ENCODE data around the gene ABHD17B. TPM values are rescaled to one million over a fixed set of nuclear protein-coding genes. Genes with fewer than 3 reads are reported as not detected.
"Not testable (repeated sequence)": the region's sequence is repeated elsewhere in the genome, so short reads cannot be mapped to it uniquely, and the experiment has no call there.

Gene ABHD17B
- total RNA-seq, result 10 to 100 TPM; 21.2 to 24.7 (median 22.2) TPM

GRCh38 chr9:71911061-71911907 lies at the start of gene ABHD17B, which contains the start of gene C9orf85:
Gene ABHD17B, minus strand, starts transcription at chr9:71911193. Its CDS starts 36,113 bp downstream, at chr9:71875080.
Gene C9orf85, plus strand, starts transcription at chr9:71911639. Its CDS starts 96 bp downstream, at chr9:71911735.
- H3K4me1 ChIP-seq, result peaks cover 10 to 71% (median 18%) of the 10 kb centered on the region in 3 donors
- H3K9me3 ChIP-seq, result no peaks in the 10 kb centered on the region
- 0 to 3% methylated on average over 15 to 18 of the region's 45 CpGs for WGBS, 2 donors
- peaks cover 0 to 3% (median 0%) of the 10 kb centered on the region in 3 donors for H3K36me3 ChIP-seq
- H3K27me3 ChIP-seq, result no peaks in the 10 kb centered on the region
- H3K4me3 ChIP-seq, result peak within 1 kb of the TSS; percentile 72 to 97 (median 88)
- peak within 1 kb of the TSS; percentile 90 to 97 (median 95) for H3K27ac ChIP-seq
- peak; percentile 97 for DNase-seq
- intact Hi-C loops (cut with DNase I), result no loop called here
- TF ChIP-seq CTCF (IDR thresholded peaks at IDR 0.05) (no peak), POLR2A (IDR thresholded peaks at IDR 0.05) (peak in 3 of 4 donors; percentile 89 to 98 (median 94))

DNA sequence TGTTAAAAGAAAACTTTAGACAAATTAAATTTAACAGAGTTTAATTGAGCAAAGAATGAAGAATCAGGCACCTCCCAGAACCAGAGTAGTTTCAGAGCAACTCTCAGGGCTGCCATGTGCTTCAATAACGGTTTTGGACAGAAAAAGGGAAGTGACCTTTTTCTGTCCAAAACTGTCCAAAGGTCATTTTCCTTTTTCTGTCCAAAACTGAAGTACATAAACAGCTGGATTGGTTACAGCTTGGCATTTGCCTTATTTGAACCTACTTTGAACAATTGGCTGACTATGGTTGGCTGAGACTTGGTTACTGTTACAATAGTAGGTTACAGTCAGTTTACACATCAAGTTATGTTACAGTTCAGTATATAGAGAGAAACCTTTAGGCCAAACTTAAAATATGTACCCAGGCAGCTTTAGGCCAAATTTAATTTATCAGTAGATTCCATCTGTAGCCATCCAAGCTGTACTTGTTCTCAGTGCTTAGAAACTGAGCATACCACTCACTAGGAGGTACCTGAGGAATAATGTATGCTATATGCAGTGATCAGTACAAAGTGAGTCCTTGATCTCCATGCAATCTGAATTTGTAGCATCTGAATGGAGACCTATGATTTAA lies 44.4 kb upstream of the ABHD17B start:
- H3K27ac ChIP-seq, result no peak overlapping the region
- no peak overlapping the region for H3K4me3 ChIP-seq
- H3K9me3 ChIP-seq, result no peaks in the 10 kb centered on the region
- no peaks in the 10 kb centered on the region for H3K27me3 ChIP-seq
- peaks cover 0 to 8% (median 0%) of the 10 kb centered on the region in 3 donors for H3K36me3 ChIP-seq
- H3K4me1 ChIP-seq, result peaks cover 0 to 4% (median 0%) of the 10 kb centered on the region in 3 donors
- no peak for TF ChIP-seq POLR2A (IDR thresholded peaks at IDR 0.05)
- no peak for TF ChIP-seq CTCF (IDR thresholded peaks at IDR 0.05)
- no peak for DNase-seq
- WGBS, 2 donors, result 55 to 68% methylated on average over 1 of the region's 1 CpG
- intact Hi-C loops (cut with DNase I), result no loop called here

DNA sequence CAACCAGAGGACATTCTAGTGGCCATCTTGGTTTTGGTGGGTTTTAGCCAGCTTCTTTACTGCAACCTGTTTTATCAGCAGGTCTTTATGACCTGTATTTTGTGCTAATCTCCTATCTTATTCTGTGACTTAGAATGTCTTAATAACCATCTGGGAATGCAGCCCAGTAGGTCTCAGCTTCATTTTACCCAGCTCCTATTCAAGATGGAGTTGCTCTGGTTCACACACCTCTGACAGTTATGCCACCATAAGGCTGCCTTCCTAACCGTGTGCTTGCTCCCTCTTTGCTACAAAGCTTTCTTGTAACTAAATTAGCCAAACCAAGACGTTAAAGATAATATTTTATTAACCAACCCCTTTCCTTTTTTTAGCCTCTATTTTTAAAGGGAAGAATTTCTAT lies 43.7 kb upstream of the ABHD17B start:
- peaks cover 0 to 11% (median 0%) of the 10 kb centered on the region in 3 donors for H3K4me1 ChIP-seq
- H3K27me3 ChIP-seq; H3K36me3 ChIP-seq; DNase-seq; H3K9me3 ChIP-seq; H3K27ac ChIP-seq; intact Hi-C loops (cut with DNase I); H3K4me3 ChIP-seq: not testable (repeated sequence)
- WGBS, 2 donors, result 81 to 92% methylated on average over 2 of the region's 2 CpGs

- Histone ChIP-seq H3K36me3 (peaks cover 0 to 7% (median 0%) of the 10 kb centered on the region in 3 donors), H3K27ac (peak overlapping the region; percentile 35 to 84 (median 75)), H3K27me3 (no peaks in the 10 kb centered on the region), H3K4me3 (no peak overlapping the region), H3K9me3 (no peaks in the 10 kb centered on the region), H3K4me1 (peaks cover 4 to 70% (median 4%) of the 10 kb centered on the region in 3 donors)
- no peak for DNase-seq
- intact Hi-C loops (cut with DNase I), result no loop called here
- TF ChIP-seq POLR2A (IDR thresholded peaks at IDR 0.05), result no peak
- no peak for TF ChIP-seq CTCF (IDR thresholded peaks at IDR 0.05)
- 26% methylated on average over 2 of the region's 2 CpGs for WGBS, 2 donors
Measured at GRCh38 chr9:71944754-71945375, 33.9 kb upstream of the ABHD17B start.

GRCh38 chr9:71941998-71942567 lies 31.1 kb upstream of the ABHD17B start:
- Histone ChIP-seq H3K9me3 (no peaks in the 10 kb centered on the region), H3K4me3 (no peak overlapping the region), H3K27me3 (no peaks in the 10 kb centered on the region), H3K4me1 (peaks cover 4 to 86% (median 4%) of the 10 kb centered on the region in 3 donors), H3K27ac (peak overlapping the region in 3 of 4 donors; percentile 41 to 84 (median 81)), H3K36me3 (no peaks in the 10 kb centered on the region)
- intact Hi-C loops (cut with DNase I), result no loop called here
- DNase-seq, result no peak
- TF ChIP-seq CTCF (IDR thresholded peaks at IDR 0.05), result no peak
- TF ChIP-seq POLR2A (IDR thresholded peaks at IDR 0.05), result no peak
- 77 to 84% methylated on average over 2 of the region's 2 CpGs for WGBS, 2 donors
